DMS114 treated with DMSO at 0.1 percent for 48 hours (cell line): ENCODE data around the gene SCN3A.
A peak's percentile ranks its signal among the peaks of the same experiment; 100 is the strongest.

Source experiments
- DNase-seq: peaks from one replicate; lab custom pipeline; 2025; ENCODE audit not compliant: unreplicated experiment; lab: John Stamatoyannopoulos, UW

Gene SCN3A

DNA sequence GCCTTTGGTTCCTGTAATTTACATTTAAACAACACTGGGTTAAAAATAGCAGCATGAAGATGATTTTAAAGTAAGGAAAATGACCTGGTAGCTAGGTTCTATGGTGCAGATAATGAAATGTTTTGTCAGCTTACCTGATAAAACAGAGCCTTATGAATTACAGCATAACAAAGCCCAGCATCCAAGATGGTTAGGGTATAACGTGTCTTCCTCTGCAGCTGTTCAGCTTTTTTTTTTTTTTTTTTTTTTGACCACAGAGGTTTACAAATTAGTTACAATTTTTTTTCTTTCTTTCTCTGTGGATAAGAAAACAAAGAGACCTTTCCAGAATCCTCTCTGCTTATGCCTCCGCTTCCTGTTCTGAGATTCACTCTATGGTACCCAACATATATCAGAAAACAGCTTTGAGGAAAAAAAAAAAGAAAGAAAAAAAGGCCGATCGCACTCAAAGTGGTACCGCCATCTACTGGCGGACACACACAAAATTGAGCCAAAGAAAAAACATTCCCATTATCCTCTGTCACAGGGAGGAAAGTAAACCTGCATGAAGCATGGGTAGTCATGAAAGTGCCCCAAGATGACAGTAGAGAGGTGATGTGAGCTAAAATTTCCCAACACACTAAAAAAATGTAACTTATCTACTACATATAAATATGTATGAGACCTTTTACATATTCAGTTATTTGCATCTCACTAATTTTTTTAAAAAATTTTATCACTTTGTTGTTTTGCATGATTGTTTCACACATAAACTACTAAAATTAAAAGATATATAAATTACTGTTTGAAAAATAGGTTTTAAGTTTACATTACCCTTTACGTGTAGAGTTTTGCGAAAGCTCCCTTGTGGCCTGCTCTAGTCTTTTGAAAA is at the start of gene SCN3A:
SCN3A (minus strand) TSS at position 362 of the 871 bp plus-strand sequence. CDS start 27,656 bp downstream, outside the sequence.
- peak; percentile 25 for DNase-seq

DNA sequence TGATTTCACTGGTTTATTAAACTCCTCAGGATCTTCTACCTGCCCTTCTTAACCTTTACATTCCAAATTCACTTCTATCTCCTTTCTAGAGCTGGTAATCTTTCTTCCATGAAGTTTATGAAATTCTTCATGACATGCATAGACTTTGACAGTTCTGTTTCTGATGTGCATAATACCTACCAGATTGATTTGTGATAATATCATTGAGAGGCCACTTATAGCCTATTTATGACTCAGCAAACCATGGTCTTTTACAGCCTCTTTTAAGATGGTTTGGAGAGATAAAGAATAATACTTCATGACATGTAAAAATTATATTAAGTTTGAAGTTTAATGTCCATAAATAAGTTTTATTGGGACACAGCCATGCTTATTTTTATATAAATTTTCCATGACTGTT is 49.3 kb upstream of the SCN3A start:
- DNase-seq = no peak

DNA sequence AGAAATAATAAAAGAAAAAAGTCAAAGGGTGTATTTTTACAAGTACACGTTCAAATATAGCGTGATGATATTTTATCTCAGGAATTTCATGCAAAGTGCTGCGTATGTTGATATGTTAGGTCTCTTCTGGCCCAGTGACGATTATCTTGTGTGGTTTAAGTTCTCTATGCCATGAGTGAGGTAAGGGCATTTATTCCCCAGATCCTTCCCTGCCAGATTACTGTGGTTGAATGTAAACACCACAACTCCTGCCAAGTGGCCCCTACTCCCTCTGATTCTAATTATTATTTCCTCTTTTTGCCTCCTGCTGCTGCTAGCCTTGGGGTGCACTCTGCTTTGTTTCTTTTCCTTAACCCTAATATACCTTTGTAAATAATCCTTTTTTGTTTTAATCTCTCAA is 47.5 kb upstream of the SCN3A start:
- no peak for DNase-seq

DNA sequence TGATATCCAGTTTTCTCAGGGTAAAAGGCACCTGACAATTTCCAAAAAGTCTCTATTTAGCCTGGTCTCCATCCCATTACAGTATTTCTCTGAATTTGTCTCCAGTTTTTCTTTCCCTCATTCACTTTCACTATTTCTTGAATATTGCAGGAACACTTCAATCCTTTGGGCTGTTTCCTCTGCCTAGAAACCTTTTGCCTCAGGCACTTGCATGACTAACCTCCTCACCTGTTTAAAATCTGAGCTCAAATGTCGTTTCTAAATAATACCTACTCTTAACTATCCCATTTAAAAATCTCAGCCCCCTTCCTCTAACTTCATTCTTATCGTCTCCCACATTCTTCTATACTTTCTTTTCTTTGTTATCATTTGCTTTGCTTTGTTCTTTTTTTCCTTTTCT is 44.4 kb upstream of the SCN3A start:
- no peak for DNase-seq

DNA sequence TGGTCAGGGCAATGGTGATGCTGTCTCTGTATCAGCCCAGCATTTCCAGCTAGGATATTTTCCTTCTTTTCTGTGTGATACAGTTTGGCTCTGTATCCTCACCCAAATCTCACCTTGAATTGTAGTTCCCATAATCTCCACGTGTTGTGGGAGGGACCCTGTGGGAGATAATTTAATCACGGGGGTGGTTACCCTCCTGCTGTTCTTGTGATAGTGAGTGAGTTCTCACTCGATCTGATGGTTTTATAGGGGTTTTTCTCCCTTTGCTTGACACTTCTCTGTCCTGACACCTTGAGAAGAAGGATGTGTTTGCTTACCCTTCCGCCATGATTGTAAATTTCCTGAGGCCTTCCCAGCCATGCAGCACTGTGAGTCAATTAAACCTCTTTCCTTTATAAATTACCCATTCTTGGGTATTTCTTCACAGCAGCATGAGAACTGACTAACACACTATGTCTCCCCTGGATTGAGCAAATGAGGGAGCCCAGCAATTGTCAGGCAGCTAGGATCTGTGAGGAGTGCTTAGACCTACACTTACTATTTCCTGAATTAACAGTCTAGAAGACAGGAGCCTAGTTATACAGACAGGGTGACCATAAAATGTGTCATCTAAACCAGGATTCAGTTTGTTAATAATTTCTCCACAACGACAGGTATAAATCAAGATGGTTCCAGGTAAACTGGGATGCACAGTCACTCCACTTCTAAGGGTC is 41.4 kb upstream of the SCN3A start:
- no peak for DNase-seq

DNA sequence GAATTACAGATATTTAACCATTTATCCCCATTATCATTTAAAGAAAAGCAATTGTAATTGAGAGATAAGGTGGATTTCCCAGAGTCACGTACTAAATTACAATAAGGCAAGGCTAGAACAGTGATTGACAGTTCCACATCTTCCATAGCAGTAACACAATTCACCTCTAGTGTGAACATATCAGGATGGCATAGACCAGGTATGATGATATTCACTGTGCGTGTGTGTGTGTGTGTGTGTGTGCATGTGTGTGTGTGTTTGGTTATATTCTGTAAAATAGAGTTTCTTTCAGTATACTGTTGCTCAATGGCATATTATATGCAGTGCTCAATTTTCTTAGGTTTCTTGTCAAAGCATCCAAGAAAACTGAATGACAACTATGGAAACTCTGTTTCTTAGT is 37.1 kb upstream of the SCN3A start:
- DNase-seq = no peak

DNA sequence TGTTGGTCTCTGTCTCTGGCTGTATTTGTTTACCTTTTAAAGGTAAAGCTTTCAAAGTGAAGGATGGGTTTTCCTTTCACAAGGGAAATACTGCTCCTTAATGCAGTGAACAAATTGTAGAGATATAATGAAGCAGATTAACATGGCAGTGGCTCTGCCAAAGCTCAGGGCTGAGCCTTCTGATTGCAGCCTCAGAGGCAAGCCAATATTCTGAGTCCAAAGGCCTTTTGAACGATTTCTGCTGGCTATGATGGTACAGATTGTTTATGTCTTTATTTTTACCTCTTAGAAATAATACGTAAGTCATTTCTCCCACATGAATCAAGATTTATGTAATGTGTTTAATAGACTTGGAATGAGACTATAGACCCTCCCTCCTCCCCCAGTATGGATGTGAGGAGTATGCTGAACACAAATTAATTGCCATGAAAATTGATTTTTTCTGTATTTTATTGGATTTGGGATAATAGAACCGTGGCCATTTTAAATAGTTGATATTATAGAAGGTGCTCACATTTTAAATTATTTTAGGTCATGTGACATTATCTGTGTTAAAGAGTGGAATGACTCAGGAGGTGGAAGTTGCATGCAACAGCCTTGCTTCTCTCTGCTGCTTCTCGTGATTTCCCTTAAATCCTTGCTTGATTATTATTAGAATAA is 36.1 kb upstream of the SCN3A start:
- DNase-seq = no peak

DNA sequence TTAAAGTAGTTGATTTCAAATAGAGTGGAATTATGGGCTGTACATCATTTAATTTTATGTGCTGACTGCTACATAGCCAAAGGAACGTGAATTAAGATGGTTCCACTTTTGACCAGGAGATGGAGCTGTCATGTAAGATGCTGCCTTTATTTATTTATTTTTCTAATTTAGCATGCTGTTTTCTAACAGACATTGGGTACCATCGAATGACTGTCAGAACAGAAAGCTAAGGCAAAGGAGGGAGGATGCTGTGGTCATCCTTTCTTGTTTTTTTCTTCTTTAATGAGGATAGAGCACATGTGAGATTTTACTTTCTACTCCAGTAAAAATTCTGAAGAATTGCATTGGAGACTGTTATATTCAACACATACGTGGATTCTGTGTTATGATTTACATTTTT is 35.4 kb upstream of the SCN3A start, which contains the start of gene SCN2A:
SCN2A (plus strand) TSS at position 185 of the 400 bp plus-strand sequence. CDS start 56,410 bp downstream, outside the sequence.
- no peak for DNase-seq

DNA sequence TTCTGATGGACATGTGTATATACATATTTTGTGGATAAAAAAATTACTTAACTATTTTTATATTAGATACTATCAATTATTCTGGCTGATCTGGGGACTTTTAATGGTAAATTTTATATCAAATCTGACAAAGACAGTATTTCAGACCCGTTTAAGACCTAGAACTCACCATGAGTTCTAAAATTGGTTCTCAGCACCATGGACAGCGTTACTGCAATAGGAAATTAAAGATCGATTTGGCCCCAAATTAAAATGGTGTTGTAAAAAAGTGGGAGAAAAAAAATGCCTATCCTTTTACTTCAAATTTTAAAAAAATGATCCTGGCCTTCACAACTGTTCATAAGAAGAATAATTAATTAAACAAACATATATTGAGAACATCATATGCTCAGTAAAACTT is 34.4 kb upstream of the SCN3A start:
- DNase-seq = no peak

DNA sequence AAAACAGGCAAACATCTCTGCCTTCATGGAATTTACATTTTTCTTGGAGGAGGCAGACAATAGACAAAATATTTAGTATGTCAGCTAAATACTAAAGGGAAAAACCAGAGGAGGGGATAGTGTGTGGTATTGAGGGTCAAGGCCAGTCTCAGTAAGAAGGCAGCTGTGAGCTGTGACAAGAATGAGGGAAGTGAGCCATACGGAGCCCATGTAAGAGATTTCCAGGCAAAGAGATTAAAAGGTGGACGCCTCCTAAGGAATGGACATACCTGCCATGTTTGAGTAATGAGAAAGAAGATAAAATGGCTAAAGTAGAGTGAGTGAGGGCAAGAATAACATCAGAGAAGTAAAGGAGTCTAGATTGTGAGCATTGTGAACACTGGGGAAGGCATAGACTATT is 33.2 kb upstream of the SCN3A start:
- no peak for DNase-seq

DNA sequence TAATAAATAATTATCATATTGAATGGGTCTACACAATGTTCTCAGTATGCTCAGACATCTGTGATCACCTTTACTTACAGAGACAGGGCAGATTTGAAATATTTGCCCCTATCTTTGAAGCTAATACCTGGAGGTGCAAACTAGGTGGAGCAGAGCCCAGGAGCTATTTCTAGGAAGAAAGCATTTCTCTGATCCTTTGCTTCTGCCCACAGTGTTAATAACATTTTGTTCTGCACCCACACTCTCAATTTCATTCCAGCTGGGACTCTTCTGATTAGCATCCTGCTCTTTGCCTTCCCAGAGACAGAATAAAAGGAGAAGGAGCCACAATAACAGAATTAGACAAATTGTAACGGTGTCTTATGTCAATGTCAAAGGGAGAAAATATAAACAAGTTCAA is 23.7 kb upstream of the SCN3A start:
- no peak for DNase-seq

DNA sequence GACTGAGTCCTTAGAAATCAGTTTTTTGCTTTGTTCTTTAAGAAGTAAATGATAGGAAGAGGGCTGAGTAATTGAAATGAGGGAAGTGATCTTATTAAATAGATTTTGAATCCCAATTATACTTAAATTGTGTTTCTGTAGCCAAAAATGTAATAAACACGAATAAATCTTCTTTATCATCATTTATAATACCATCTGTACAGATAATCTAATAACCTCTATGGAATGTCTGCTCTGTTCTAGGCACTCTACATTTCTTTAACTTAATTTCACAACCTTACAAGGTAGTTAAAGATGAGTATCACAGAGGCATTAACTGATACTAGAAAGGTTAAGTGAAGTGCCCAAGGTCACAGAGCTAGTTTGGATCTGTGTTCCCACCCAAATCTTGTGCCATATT is 21.1 kb upstream of the SCN3A start:
- DNase-seq = no peak

DNA sequence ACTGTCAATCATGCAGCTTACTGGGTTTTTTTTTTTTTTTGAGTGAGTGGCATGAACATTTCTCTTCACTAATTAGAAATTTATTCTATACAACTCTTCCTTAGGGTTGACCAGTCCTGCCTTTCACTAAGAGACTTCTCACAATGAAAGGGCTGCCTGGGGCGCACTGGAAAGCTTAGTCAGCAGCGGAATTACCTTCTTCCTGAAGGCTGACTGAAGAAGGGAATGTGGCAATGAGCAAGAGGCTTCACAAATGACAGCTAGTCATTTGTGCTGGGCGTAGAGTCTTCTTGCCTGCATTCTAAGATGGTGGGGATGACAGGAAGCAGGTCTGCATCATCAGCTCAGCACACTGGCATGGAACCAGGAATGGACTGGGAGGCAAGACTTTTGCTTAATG is 15.6 kb upstream of the SCN3A start:
- DNase-seq = no peak

DNA sequence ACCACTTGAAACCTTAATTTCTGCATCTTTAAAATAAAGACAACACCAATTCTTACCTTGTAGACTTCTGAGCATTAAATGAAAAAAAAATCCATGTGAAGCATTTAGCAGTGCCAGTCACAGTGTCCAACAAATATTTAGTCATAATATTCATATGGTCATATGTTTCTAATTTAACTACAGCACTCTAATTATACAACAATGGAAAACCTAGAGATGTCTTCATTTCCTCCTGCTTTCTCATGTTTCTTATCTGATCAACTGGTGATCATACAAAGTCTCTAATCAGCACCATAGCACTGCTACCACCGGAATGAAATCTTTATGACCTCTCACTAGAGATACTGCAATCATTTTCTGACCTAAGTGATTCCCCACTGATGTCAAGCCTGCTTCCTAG is 10.2 kb upstream of the SCN3A start:
- no peak for DNase-seq

DNA sequence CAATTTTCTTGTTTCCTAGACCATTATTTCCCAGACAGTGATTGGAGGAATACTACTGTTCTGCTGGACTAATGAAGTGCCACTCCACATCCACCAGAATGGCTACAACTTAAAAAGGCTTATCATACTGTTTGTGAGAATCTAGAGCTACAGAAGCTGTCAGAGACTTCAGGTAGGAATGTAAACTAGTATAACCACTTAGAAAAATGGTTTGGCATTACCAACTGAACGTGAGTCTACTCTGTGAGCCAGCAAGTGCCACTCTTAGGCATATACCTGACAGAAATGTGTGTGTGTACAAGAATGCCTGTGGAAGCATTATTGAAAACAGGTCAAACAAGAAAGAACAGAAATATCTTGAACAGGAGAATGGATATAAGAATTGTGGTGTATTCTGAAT is 4.2 kb upstream of the SCN3A start:
- DNase-seq = no peak

DNA sequence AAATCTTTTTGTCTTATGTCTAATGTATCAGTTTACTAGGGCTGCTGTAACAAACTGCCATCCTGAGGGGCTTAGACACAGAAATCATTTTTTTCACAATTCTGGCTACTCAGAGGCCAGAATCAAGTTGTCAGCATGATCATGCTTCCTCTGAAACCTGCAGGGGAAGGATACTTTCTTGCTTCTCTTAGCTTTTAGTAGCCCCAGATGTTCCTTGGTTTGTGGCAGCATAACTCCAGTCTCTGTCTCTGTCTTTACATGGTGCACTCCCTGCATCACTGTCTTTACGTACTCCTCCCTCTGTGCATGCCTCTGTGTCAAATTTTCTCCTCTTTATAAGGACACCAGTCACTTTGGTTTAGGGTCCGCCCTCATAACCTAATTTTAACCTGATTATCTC is 2.0 kb upstream of the SCN3A start:
- no peak for DNase-seq

DNA sequence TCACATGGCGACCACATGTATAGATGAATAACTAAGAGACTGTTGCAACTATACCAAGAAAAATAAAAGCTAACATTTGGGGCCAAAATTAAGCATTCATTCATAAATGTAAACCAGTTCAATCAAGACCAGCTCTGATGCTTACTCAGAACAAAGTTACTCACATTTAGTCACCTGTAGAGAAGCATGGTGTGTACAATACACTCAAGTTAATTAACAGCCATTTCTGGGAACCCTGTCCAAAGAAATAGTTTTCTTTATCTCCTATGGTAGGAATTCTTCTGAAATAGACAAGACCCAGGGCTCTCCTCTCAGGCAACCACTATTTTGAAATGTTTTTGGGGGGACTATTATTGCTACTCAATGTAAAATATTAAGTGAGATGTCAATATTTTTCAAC is 1.6 kb downstream of the SCN3A start:
- DNase-seq = no peak

DNA sequence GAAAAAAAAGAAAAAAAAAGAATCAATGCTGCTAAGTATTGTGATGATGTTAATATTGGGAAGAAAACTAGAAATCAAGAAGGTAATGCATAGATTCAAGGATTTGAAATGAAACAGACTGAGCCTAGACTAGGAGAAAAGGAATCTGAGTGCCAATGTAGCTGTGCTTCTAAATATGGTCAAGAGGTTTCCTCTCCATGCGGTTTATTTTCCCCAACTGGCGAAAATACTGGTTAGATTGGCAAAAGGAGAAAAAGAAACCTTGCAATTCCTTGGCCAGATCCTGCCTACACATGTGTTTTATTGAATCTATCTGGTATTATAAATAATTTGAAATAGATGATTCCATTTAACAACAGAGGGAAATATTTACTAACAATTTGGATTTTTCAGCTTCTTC is 5.7 kb downstream of the SCN3A start:
- DNase-seq = no peak

DNA sequence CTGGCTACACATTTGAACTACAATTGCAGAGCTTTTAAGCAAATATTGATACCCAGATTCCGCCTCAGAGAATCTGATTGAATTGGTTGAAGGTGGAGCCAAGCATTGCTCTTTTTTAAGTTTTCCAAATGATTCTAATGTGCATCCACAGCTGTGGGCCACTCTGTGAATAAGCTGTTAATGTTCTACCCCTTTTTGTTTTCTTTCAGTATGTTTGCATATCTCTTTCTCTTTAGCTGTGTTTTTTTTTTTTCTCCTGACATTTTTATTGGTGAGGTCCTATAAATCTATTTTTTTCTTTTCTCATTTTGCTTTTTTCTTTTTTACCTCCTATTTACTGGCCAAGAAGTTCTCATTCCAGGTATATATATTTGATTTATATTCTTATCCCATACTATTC is 6.5 kb downstream of the SCN3A start:
- DNase-seq = no peak

DNA sequence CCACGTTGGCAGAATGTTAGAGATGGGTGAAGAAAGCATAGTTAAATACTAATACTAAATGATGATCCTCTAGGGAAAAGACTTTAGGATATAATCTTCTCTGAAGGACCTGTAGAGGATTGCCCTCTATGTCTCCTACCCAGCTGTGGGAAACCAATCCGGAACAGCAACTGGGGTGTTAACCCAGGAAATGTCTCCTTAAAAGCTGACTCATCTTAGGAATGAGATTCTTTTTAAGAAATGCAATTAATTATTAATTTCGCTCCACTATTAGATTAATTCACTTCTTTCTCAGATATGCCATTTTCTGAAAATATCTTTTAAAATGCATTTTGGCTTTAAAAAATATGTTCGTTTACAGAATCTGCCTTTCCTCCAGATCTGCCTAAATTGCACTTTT is 7.4 kb downstream of the SCN3A start:
- no peak for DNase-seq

DNA sequence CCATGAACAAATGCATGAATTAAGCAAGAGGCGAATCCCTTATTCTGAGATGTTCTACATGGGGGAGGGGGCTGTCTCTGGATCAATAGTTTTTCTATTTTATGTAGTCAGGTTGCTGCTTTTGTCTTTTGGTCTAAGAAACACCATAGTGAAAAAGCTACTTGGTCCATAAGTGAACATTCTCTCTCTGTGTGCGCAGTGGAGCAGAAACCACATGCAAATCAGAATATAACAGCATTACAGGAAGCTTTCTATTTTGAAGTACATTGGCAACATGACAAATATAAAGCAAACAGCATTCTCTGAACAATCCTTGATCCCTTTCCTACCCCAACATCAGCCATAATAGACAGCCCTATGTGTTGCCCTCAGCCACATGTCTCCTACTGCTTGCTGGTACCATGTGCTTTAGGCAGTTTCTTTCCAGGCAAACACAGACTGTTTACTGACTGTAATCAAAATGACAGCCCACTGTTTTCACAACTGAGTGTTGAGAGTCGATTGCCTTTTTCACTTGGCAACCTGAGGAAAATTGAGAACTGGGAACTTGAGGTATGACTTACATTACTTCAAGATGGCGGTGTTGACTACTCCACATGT is 10.6 kb downstream of the SCN3A start:
- no peak for DNase-seq
